GM12892 (cell line): Measurements from ENCODE around the gene HSD11B2.

Source experiments
- DNase-seq: peaks from one replicate; pipeline ENCODE4 v3.0.0; 2011; ENCODE audit not compliant: insufficient read length
- FAIRE-seq: peaks from 2 replicates; lab custom pipeline; 2011; peaks lifted over from hg19 to GRCh38; lab: Jason Lieb, UNC
- POLR2A ChIP-seq: IDR thresholded peaks from 2 replicates; pipeline ENCODE4 v1.6.1; 2011; ENCODE audit warnings: low read depth, low read length, control low read depth
- POLR2AphosphoS5 ChIP-seq: IDR thresholded peaks from 2 replicates; pipeline ENCODE4 v1.6.1; 2011; ENCODE audit warnings: low read depth, low read length, control low read depth
- TAF1 ChIP-seq: IDR thresholded peaks from 2 replicates; pipeline ENCODE4 v1.6.1; 2011; ENCODE audit warnings: low read depth, mild to moderate bottlenecking, control low read depth, low read length, borderline replicate concordance

The HSD11B2 gene

GRCh38 chr16:67477960-67478554, 47.1 kb downstream of the HSD11B2 start:
- no peak for DNase-seq
- no peak for FAIRE-seq

DNA sequence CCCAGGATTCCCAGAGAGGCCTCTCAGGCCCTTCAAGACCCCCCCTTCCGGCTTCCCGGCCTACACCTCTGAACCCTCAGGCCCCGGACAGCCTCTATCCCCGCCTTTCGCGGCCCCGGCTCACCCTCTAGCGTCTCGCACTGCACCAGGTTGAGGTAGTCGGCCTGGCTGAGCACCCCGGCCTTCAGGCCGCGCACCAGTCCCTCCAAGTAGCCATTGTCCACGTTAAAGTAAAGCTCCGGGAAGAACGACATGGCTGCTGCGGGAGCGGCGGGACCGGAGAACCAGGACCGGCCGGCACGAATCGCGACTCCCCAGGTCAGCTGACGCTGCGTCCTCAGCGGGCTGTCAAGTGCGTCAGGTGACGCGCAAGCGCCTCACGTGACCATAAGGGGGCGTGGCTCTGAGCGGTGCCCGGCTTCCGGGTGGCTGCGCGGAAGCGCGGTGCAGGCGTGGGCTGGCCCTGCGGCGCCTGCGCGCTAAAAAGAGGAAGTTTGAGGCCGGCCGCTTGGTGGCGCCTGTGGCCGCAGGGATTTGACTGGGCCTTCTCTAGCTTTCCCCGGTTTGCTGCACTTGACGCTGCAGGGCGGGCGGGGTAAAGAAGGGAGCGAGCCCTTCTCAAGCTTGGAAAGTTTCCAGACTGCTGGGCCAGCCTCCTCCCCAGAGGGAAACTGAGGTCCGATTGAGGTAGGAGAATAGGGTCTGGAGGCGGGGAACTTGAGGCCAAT, 50.1 kb downstream of the HSD11B2 start, which contains the start of gene ATP6V0D1:
Gene ATP6V0D1, minus strand, starts transcription at position 325 of the 728 bp plus-strand sequence. Its CDS starts 71 bp downstream, at position 254.
- DNase-seq (peak; percentile 96), FAIRE-seq (peak; percentile 92)
- TF ChIP-seq POLR2A = peak; percentile 77; the same call in 1 of the 2 replicates
- TF ChIP-seq TAF1 = peak; percentile 73; the same call in 1 of the 2 replicates
- peak; percentile 73; the same call in 1 of the 2 replicates for TF ChIP-seq POLR2AphosphoS5

More at GRCh38 chr16:67477960-67478554, 47.1 kb downstream of the HSD11B2 start:
- TF ChIP-seq TAF1 (no peak), POLR2AphosphoS5 (no peak), POLR2A (no peak)

DNA sequence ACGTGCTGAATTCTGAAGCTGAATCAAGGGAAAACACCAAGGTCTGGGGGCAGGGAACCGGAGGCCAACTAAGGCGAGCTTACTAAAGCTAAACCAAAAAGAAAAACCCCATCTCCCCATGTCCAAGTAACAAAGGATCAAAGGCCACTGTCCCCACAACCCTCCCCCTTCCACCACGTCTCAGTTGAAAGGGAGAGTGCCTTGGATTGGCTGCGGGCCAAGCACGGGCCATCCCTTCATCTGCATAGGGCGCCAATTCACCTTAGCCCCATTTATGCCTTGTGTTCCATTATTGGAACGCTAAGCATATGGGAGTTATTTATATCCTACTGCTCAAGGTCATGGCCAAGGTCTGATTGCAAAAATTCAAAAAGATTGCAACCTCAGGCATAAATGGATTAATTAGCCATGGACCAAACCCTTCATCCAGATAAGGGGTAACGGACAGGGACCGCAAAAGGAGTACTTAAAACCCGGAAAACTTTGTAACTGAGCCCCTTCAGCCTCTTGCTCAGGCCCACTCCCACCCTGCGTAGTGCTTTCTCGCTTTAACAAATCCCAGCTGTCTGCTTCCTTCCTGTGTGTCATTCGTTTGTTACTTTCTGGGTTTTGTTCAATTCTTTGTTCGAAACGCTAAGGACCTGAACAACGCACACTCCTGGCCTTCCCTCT, 50.8 kb downstream of the HSD11B2 start:
- DNase-seq (no peak), FAIRE-seq (no peak)
- TF ChIP-seq POLR2AphosphoS5 = no peak
- no peak; the same call in 1 of the 2 replicates for TF ChIP-seq POLR2A
- no peak for TF ChIP-seq TAF1

GRCh38 chr16:67482233-67482924, 51.5 kb downstream of the HSD11B2 start:
- TF ChIP-seq POLR2AphosphoS5 (no peak), TAF1 (no peak), POLR2A (no peak)
- no peak for DNase-seq
- FAIRE-seq = no peak

- TF ChIP-seq TAF1 (no peak), POLR2A (no peak), POLR2AphosphoS5 (no peak)
- FAIRE-seq = no peak
Observed at GRCh38 chr16:67483150-67483549, 52.2 kb downstream of the HSD11B2 start, which contains the start of gene AGRP. Gene AGRP, minus strand, starts transcription at chr16:67483547. Its CDS starts 149 bp downstream, at chr16:67483398.

DNA sequence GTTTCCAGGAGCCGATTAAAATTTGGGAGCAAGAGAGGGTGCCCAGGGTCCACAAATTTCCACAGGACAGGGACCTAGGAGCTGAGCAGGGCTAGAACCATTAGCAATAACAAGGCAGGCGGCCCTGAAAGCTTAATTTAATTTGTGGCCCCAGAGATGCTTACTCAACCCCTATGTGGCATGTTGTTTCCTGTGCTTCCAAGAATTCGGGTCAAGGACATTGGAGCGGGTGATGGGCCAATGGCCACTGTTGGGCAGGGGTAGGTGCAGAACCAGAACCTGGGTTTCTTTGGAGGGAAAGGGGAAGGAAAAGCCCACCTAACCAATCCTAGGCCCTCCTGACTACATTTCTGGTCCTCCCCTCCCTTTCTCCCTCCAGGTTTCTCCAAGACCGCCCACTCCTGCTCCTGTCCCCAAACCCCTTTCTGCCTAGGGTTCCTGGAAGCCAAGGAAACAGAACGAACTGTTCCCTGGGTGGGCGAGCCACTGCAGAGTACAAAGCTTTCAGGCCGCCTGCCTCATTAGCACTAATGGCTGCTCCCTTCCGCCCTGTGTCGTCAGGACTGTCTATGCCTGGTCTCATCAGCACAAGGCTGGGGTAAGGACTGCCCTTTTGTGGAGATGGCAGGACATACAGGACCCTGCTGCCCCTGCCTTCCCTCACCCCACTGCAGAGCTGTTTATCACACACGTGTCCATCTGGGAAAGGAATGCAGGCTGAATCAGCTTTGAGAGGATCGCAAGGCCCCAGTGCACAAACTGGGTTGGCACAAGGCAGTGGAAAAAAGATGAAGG, 53.0 kb downstream of the HSD11B2 start:
- FAIRE-seq (no peak), DNase-seq (no peak)
- TF ChIP-seq TAF1 (no peak), POLR2A (no peak), POLR2AphosphoS5 (no peak)

More at GRCh38 chr16:67483150-67483549, 52.2 kb downstream of the HSD11B2 start, which contains the start of gene AGRP:
- no peak for DNase-seq

GRCh38 chr16:67486805-67487204, 55.9 kb downstream of the HSD11B2 start:
- no peak for TF ChIP-seq TAF1
- no peak for TF ChIP-seq POLR2A
- TF ChIP-seq POLR2AphosphoS5 = no peak
- no peak for DNase-seq
- FAIRE-seq = no peak
